SK-N-DZ (cell line): Measurements from ENCODE around the gene GCHFR.
A peak's percentile ranks its signal among the peaks of the same experiment; 100 is the strongest.

Experiments
- DNase-seq: peaks from one replicate; pipeline ENCODE4 v3.0.0-alpha.2; 2015; ENCODE audit warnings: low spot score

The GCHFR gene

GRCh38 chr15:40775740-40776536 lies 12.1 kb downstream of the GCHFR start:
- no peak for DNase-seq

GRCh38 chr15:40776537-40777141 lies 12.8 kb downstream of the GCHFR start:
- DNase-seq: no peak

- peak; percentile 73 for DNase-seq
Measured at GRCh38 chr15:40782609-40783227, 18.9 kb downstream of the GCHFR start.

- no peak for DNase-seq
Measured at GRCh38 chr15:40785164-40785563, 21.3 kb downstream of the GCHFR start.

- no peak for DNase-seq
Measured at GRCh38 chr15:40785814-40786213, 21.9 kb downstream of the GCHFR start.

GRCh38 chr15:40787344-40787841 lies 23.5 kb downstream of the GCHFR start:
- no peak for DNase-seq

- no peak for DNase-seq
Measured at GRCh38 chr15:40787991-40788390, 24.1 kb downstream of the GCHFR start.

- DNase-seq: no peak
Measured at GRCh38 chr15:40789119-40789518, 25.3 kb downstream of the GCHFR start.

GRCh38 chr15:40789999-40790398 lies 26.1 kb downstream of the GCHFR start:
- no peak for DNase-seq

- DNase-seq: no peak
Measured at GRCh38 chr15:40790718-40791117, 26.9 kb downstream of the GCHFR start.

- no peak for DNase-seq
Measured at GRCh38 chr15:40792394-40792793, 28.5 kb downstream of the GCHFR start.

- DNase-seq: no peak
Measured at GRCh38 chr15:40793216-40793989, 29.5 kb downstream of the GCHFR start.

- no peak for DNase-seq
Measured at GRCh38 chr15:40796041-40796440, 32.2 kb downstream of the GCHFR start.

- DNase-seq: no peak
Measured at GRCh38 chr15:40796512-40796911, 32.6 kb downstream of the GCHFR start.

GRCh38 chr15:40799523-40799922 lies 35.7 kb downstream of the GCHFR start:
- no peak for DNase-seq

GRCh38 chr15:40803076-40803475 lies 39.2 kb downstream of the GCHFR start:
- no peak for DNase-seq

GRCh38 chr15:40803688-40804087 lies 39.8 kb downstream of the GCHFR start:
- DNase-seq: no peak

- no peak for DNase-seq
Measured at GRCh38 chr15:40806672-40807027, 42.8 kb downstream of the GCHFR start.

- peak; percentile 99 for DNase-seq
Measured at GRCh38 chr15:40807028-40807887, 43.4 kb downstream of the GCHFR start, which contains the start of the genes DNAJC17 and ZFYVE19. TSS of gene DNAJC17 (minus strand) at chr15:40807473. CDS start at chr15:40807446, 27 bp downstream. TSS of gene ZFYVE19 (plus strand) at chr15:40807089. CDS start at chr15:40807590, 501 bp downstream.

GRCh38 chr15:40807888-40808461 lies 44.1 kb downstream of the GCHFR start:
- no peak for DNase-seq
